NT2/D1 (cell line): ENCODE data around the gene PTTG2.

Source experiments
- DNase-seq: peaks from one replicate; pipeline ENCODE4 v3.0.0-alpha.2; 2011; ENCODE audit warnings: low read depth, low spot score
- H3K27me3 ChIP-seq: 2 replicates; pipeline ENCODE4 v1.6.0; 2011; ENCODE audit warnings: mild to moderate bottlenecking; ENCODE audit not compliant: insufficient read length, insufficient read depth
- H3K36me3 ChIP-seq: 2 replicates; pipeline ENCODE4 v1.6.1; 2011; ENCODE audit warnings: mild to moderate bottlenecking, low read length, mixed read lengths; ENCODE audit not compliant: insufficient read depth, insufficient read length
- H3K4me1 ChIP-seq: 2 replicates; pipeline ENCODE4 v1.5.1; 2011; ENCODE audit not compliant: insufficient read depth, insufficient read length
- H3K4me3 ChIP-seq: 2 replicates; pipeline ENCODE4 v1.5.1; 2011; ENCODE audit warnings: low read depth; ENCODE audit not compliant: insufficient read length
- H3K9ac ChIP-seq: 2 replicates; pipeline ENCODE4 v1.6.0; 2011; ENCODE audit warnings: low read depth; ENCODE audit not compliant: insufficient read length
- H3K9me3 ChIP-seq: 2 replicates; pipeline ENCODE4 v1.5.1; 2011; ENCODE audit warnings: mild to moderate bottlenecking, low read length; ENCODE audit not compliant: insufficient read depth
- SUZ12 ChIP-seq: IDR thresholded peaks from 2 replicates; pipeline ENCODE4 v1.6.1; 2011; ENCODE audit not compliant: insufficient read length, insufficient read depth; ENCODE audit errors: extremely low read depth
- YY1 ChIP-seq: IDR thresholded peaks from 2 replicates; pipeline ENCODE4 v1.6.1; 2011; ENCODE audit not compliant: insufficient read length, insufficient read depth
- ZNF274 ChIP-seq: IDR thresholded peaks from 2 replicates; pipeline ENCODE4 v1.6.1; 2011; ENCODE audit warnings: mild to moderate bottlenecking, low read depth, low read length

Gene PTTG2

DNA sequence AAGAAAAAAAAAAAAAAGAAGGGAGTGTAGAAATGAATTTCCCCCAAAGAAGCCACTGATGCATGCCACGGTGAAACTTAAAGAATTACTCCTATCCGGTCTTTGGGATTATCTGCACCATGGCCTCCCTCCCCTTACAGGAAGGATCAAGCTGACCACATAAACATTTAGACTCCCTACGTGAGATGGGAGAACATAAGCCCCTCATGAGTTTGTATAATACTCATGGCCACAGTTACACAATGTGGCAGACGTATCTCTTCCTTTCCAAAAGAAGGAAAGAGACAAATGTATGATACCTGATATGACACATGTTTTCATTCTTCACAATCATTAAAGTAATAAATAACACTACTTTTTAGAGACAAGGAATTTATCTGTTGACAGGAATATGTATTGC lies 3.3 kb upstream of the PTTG2 start:
- Histone ChIP-seq H3K4me1 (no peaks in the 10 kb centered on the region), H3K36me3 (no peaks in the 10 kb centered on the region), H3K9ac (no peak overlapping the region), H3K4me3 (no peak overlapping the region), H3K27me3 (no peaks in the 10 kb centered on the region), H3K9me3 (no peaks in the 10 kb centered on the region)
- no peak for TF ChIP-seq YY1
- no peak for TF ChIP-seq SUZ12
- no peak for TF ChIP-seq ZNF274
- no peak for DNase-seq

DNA sequence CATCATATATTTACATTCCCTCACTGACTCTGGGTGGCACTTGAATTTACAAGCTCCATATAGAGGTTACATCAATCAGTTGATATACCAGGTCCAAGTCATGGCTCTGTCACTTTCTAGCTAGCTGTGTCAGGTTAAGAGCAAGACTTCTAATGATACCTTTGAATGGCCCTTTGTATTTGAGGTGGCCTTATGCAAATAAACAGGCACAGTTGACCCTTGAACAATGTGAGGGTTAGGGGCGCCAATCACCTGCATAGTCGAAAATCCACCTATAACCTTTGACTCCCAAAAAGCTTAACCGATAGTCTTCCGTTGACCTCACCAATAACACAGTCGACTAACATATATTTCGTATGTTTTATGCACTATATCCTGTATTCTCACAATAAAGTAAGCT lies 1.3 kb upstream of the PTTG2 start:
- H3K36me3 ChIP-seq, result no peaks in the 10 kb centered on the region
- no peak for TF ChIP-seq SUZ12
- H3K27me3 ChIP-seq, result no peaks in the 10 kb centered on the region
- DNase-seq, result no peak
- no peak overlapping the region for H3K9ac ChIP-seq
- H3K4me3 ChIP-seq, result no peak overlapping the region
- no peaks in the 10 kb centered on the region for H3K4me1 ChIP-seq
- no peaks in the 10 kb centered on the region for H3K9me3 ChIP-seq

DNA sequence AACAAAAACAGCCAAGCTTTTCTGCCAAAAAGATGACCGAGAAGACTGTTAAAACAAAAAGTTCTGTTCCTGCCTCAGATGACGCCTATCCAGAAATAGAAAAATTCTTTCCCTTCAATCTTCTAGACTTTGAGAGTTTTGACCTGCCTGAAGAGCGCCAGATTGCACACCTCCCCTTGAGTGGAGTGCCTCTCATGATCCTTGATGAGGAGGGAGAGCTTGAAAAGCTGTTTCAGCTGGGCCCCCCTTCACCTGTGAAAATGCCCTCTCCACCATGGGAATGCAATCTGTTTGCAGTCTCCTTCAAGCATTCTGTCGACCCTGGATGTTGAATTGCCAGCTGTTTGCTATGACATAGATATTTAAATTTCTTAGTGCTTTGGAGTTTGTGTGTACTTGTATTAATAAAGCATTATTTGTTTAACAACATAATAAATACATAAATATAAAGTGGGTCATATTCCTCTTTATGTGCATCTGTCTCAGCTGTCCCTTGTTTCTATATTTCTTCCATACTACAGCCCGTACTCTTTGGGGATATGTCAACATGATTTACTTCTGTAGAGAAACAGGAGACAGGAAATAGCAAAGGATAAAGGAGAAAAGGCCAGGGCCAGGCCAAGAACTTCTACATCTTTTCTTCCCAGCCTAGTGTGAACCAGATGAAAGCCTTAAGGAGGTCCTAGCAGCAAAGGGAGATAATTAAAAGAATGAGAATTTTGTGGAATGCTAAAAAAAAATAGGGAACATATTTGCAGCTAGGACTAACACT lies 667 bp downstream of the PTTG2 start:
- TF ChIP-seq SUZ12, result no peak
- TF ChIP-seq YY1, result no peak
- no peak for TF ChIP-seq ZNF274
- no peak for DNase-seq
- H3K36me3 ChIP-seq, result no peaks in the 10 kb centered on the region
- H3K4me1 ChIP-seq, result no peaks in the 10 kb centered on the region
- H3K9me3 ChIP-seq, result no peaks in the 10 kb centered on the region
- H3K9ac ChIP-seq, result no peak overlapping the region
- no peak overlapping the region for H3K4me3 ChIP-seq
- no peaks in the 10 kb centered on the region for H3K27me3 ChIP-seq

DNA sequence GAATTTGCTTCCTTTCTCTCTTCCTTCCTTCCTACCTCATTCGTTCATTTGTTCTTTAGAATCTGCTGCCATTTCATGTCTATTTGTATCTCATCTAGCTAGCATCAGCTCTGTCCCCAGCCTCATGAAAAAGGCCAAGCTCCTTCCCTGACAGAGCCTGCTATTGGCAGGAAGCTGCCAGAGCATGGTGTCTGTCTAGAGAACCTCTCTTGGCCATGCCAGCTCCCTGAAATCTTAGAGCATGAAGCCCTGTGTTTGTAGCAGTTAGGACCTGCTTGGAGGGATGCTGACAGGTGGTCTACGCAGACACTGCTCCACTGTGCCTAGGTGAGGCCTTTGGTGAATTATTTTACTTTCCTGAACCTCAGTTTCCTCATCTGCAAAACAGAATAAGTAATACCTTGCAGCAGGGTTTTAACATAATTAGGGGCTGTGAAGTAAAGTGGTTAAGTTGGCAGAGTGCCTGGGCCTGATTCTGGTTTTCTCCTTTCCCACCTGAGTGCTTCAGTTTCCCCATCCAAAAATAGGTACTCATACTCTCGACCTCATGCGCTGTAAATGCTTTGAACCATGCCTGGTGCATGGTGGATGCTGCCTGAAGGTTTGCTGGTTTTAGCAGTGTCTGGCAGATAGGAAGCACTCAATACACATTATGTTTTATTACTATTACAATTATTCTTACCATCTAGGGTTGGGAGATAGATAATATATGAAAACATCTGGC lies 4.7 kb downstream of the PTTG2 start:
- TF ChIP-seq SUZ12 (no peak), ZNF274 (no peak), YY1 (no peak)
- Histone ChIP-seq H3K4me3 (no peak overlapping the region), H3K9me3 (peaks cover 4% of the 10 kb centered on the region), H3K27me3 (no peaks in the 10 kb centered on the region), H3K9ac (no peak overlapping the region), H3K4me1 (no peaks in the 10 kb centered on the region), H3K36me3 (no peaks in the 10 kb centered on the region)
- DNase-seq, result no peak

DNA sequence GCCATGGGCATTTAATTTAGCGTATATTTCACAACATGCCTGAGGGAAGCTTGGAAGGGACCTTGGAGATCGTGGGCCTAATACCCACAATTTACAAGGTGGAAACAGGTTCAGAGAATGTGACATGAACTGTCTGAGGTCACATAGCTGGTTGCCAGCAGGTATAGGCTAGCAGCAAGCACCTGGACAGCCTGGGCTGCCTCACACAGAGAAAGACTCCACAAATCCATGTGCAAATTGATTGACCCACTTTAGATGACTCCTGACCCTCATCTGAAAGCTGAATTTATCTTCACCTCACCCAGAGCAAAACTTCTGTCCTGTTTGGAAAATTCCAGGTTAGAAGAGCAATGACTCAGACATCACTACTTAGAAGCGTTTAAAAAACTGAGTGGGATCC lies 5.8 kb downstream of the PTTG2 start:
- H3K4me1 ChIP-seq, result no peaks in the 10 kb centered on the region

DNA sequence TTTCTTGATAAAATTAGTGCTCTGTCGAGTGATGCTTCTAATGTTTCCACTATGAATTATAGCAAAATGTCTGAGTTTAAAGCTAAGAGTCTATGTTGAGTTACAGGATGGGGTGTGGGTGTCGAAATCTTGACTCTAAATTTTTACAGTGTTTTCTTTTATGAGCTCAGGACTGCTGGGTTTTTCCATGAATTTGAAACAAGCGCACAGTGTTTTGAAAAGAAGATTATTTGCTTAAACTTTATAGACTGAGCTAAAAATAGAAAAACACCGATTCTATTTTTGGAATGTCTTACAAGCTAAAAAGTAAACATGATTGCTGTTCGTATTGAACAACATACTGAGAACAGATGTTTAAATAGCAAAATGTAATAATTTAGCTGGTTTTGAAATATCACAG lies 7.5 kb downstream of the PTTG2 start:
- DNase-seq, result no peak
- Histone ChIP-seq H3K36me3 (no peaks in the 10 kb centered on the region), H3K4me1 (no peaks in the 10 kb centered on the region), H3K9ac (no peak overlapping the region), H3K27me3 (no peaks in the 10 kb centered on the region), H3K4me3 (no peak overlapping the region), H3K9me3 (peaks cover 14% of the 10 kb centered on the region)
- TF ChIP-seq SUZ12 (no peak), ZNF274 (no peak)

More for the DNA sequence above, 5.8 kb downstream of the PTTG2 start:
- Histone ChIP-seq H3K27me3 (no peaks in the 10 kb centered on the region), H3K36me3 (no peaks in the 10 kb centered on the region), H3K9me3 (peaks cover 14% of the 10 kb centered on the region), H3K4me3 (no peak overlapping the region), H3K9ac (no peak overlapping the region)
- DNase-seq, result no peak
- no peak for TF ChIP-seq ZNF274
- TF ChIP-seq YY1, result no peak
- no peak for TF ChIP-seq SUZ12

DNA sequence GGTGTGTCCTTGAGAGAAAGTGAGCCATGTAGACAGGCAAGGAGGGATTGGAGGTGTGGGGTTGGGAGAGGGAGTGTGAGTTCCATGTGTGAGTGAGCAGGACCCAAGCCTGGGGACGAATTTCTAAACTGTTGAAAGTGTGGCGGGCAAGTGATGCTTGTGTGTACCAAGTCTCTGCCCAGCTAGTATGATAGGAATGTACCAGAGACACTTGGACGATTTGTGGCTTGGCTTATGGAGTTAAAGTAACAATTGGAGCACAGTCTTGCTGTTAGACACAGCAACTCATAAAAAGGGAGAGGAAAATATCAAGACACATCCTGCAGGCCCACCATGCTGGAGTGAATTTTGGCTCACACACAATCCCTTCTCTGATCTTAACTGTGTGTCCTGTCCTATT lies 8.5 kb downstream of the PTTG2 start:
- no peaks in the 10 kb centered on the region for H3K27me3 ChIP-seq
- no peak overlapping the region for H3K9ac ChIP-seq
- no peak for TF ChIP-seq ZNF274
- TF ChIP-seq YY1, result no peak
- H3K4me1 ChIP-seq, result no peaks in the 10 kb centered on the region
- no peak for DNase-seq
- H3K4me3 ChIP-seq, result no peak overlapping the region
- no peaks in the 10 kb centered on the region for H3K36me3 ChIP-seq
- peaks cover 14% of the 10 kb centered on the region for H3K9me3 ChIP-seq
